Amniotic stem cell (primary cell): ENCODE measurements around the gene VKORC1.
A peak's percentile ranks its signal among the peaks of the same experiment; 100 is the strongest.

Experiments
- DNase-seq: peaks from one replicate; lab custom pipeline; 2025; lab: John Stamatoyannopoulos, UW

VKORC1 gene

GRCh38 chr16:31082368-31083045, 12.1 kb downstream of the VKORC1 start:
- no peak for DNase-seq

GRCh38 chr16:31081428-31082351, 12.9 kb downstream of the VKORC1 start:
- no peak for DNase-seq

GRCh38 chr16:31080756-31081419, 13.7 kb downstream of the VKORC1 start:
- no peak for DNase-seq

GRCh38 chr16:31080035-31080629, 14.5 kb downstream of the VKORC1 start:
- DNase-seq, result no peak

GRCh38 chr16:31079342-31079944, 15.2 kb downstream of the VKORC1 start:
- DNase-seq, result no peak

- no peak for DNase-seq
Measured at GRCh38 chr16:31078597-31079341, 15.8 kb downstream of the VKORC1 start.

- DNase-seq, result no peak
Measured at GRCh38 chr16:31077592-31078396, 16.8 kb downstream of the VKORC1 start.

GRCh38 chr16:31077024-31077423, 17.6 kb downstream of the VKORC1 start:
- no peak for DNase-seq

- DNase-seq, result no peak
Measured at GRCh38 chr16:31076319-31076718, 18.3 kb downstream of the VKORC1 start.

- no peak for DNase-seq
Measured at GRCh38 chr16:31074814-31075183, 19.8 kb downstream of the VKORC1 start.

- peak; percentile 99 for DNase-seq
Measured at GRCh38 chr16:31073970-31074813, 20.4 kb downstream of the VKORC1 start, which contains the start of the genes ZNF646 and ZNF668. TSS of gene ZNF646 (plus strand) at chr16:31074422. CDS start at chr16:31076325, 1,903 bp downstream. TSS of gene ZNF668 (minus strand) at chr16:31074240. CDS start at chr16:31064459, 9,781 bp downstream.

GRCh38 chr16:31073142-31073969, 21.2 kb downstream of the VKORC1 start:
- peak; percentile 79 for DNase-seq

- no peak for DNase-seq
Measured at GRCh38 chr16:31072540-31073141, 22.0 kb downstream of the VKORC1 start.

- no peak for DNase-seq
Measured at GRCh38 chr16:31071861-31072260, 22.7 kb downstream of the VKORC1 start.

GRCh38 chr16:31067342-31067741, 27.3 kb downstream of the VKORC1 start:
- DNase-seq, result no peak

GRCh38 chr16:31064882-31065461, 29.6 kb downstream of the VKORC1 start:
- peak; percentile 64 for DNase-seq

- DNase-seq, result no peak
Measured at GRCh38 chr16:31063843-31064611, 30.6 kb downstream of the VKORC1 start.
